Keratinocyte (primary cell): ENCODE measurements around the gene DENND4A. TPM values are rescaled to one million over a fixed set of nuclear protein-coding genes. Genes with fewer than 3 reads are reported as not detected.

ENCODE experiments used
- DNase-seq: peaks from one replicate; pipeline ENCODE4 v3.0.0-alpha.2; 2011; ENCODE audit warnings: low read depth, missing footprints, low spot score
- FAIRE-seq: peaks from 2 replicates; lab custom pipeline; 2011; peaks lifted over from hg19 to GRCh38; lab: Jason Lieb, UNC
- H2AFZ ChIP-seq: 2 replicates; pipeline ENCODE4 v1.6.0; 2012; ENCODE audit warnings: low read length, control low read depth, inconsistent platforms; ENCODE audit not compliant: control insufficient read depth
- H3K27ac ChIP-seq: 2 replicates; pipeline ENCODE4 v1.5.1; 2011; ENCODE audit warnings: low read length; ENCODE audit not compliant: control insufficient read depth, insufficient read depth
- H3K27me3 ChIP-seq: 3 replicates; pipeline ENCODE4 v1.6.0; 2011; ENCODE audit warnings: low read length; ENCODE audit not compliant: control insufficient read depth, insufficient read depth; ENCODE audit errors: extremely low read depth
- H3K36me3 ChIP-seq, 2 experiments: 2 replicates in 1 of 2; 3 replicates in 1 of 2; pipeline ENCODE4 v1.5.1; 2011; ENCODE audit warnings: low read length in 2 of 2, mild to moderate bottlenecking in 1 of 2; ENCODE audit not compliant: control insufficient read depth in 2 of 2, insufficient read depth in 2 of 2; ENCODE audit errors: extremely low read depth in 1 of 2
- H3K4me1 ChIP-seq: 3 replicates; pipeline ENCODE4 v1.5.1; 2011; ENCODE audit warnings: low read length; ENCODE audit not compliant: control insufficient read depth, insufficient read depth; ENCODE audit errors: extremely low read depth
- H3K4me2 ChIP-seq: 3 replicates; pipeline ENCODE4 v1.6.0; 2011; ENCODE audit warnings: low read depth, low read length; ENCODE audit not compliant: control insufficient read depth, insufficient read depth; ENCODE audit errors: extremely low read depth
- H3K4me3 ChIP-seq, 3 experiments: fragments of 200-600 bp in 1 of 3; sonication (generic) in 1 of 3; 2 replicates in 2 of 3; 3 replicates in 1 of 3; pipeline ENCODE4 v1.5.1; 2011 to 2016; ENCODE audit warnings: low read length in 3 of 3, mild to moderate bottlenecking in 3 of 3, control low read depth in 2 of 3, inconsistent platforms in 1 of 3, low read depth in 1 of 3, mixed read lengths in 1 of 3, mixed run types in 1 of 3, moderate library complexity in 1 of 3; ENCODE audit not compliant: control insufficient read depth in 2 of 3, insufficient read depth in 2 of 3; ENCODE audit errors: extremely low read depth in 1 of 3
- H3K79me2 ChIP-seq: 2 replicates; pipeline ENCODE4 v1.6.0; 2012; ENCODE audit warnings: low read length; ENCODE audit not compliant: control insufficient read depth, insufficient read depth
- H3K9ac ChIP-seq: 3 replicates; pipeline ENCODE4 v1.6.0; 2011; ENCODE audit warnings: low read length; ENCODE audit not compliant: control insufficient read depth, insufficient read depth; ENCODE audit errors: extremely low read depth
- H3K9me1 ChIP-seq: 3 replicates; pipeline ENCODE4 v1.6.0; 2011; ENCODE audit warnings: low read length; ENCODE audit not compliant: control insufficient read depth, insufficient read depth; ENCODE audit errors: extremely low read depth
- H3K9me3 ChIP-seq: 2 replicates; pipeline ENCODE4 v1.5.1; 2012; ENCODE audit warnings: low read depth, low read length; ENCODE audit not compliant: control insufficient read depth
- H4K20me1 ChIP-seq: 3 replicates; pipeline ENCODE4 v1.6.0; 2011; ENCODE audit warnings: low read length; ENCODE audit not compliant: control insufficient read depth, insufficient read depth; ENCODE audit errors: extremely low read depth
- EZH2 ChIP-seq: IDR thresholded peaks from one replicate; pipeline ENCODE4 v1.6.1; 2012; ENCODE audit warnings: inconsistent platforms, mild to moderate bottlenecking, low read length, moderate library complexity
- dilution Hi-C: fragments of 300-500 bp; cut with MboI; formaldehyde crosslinking; loops from one replicate; pipeline ENCODE4 v1.7.0; 2020; ENCODE audit warnings: low sequenced_read_pairs; ENCODE audit not compliant: extremely low pct_ligation_motif_present
- polyA plus RNA-seq, 5 experiments: library from polyadenylated mRNA; depleted of rRNA in 3 of 5; stranded (reverse) in 3 of 5; stranded (forward) in 1 of 5; unstranded in 1 of 5; fragments of >200 nt; gene quantifications; 1 replicate in 1 of 5; 2 replicates in 3 of 5; 3 replicates in 1 of 5; pipeline versions ENCODE4 v1.2.1 to v1.2.3, GENCODE V29; 2011 to 2012; ENCODE audit warnings: missing spikeins in 2 of 5, low read depth in 1 of 5, low replicate concordance in 1 of 5
- TF ChIP-seq, protein P1 (sequence below), 3 experiments: IDR thresholded peaks in 1 of 3; conservative IDR thresholded peaks in 1 of 3; optimal IDR thresholded peaks in 1 of 3; 2 replicates in 2 of 3; 3 replicates in 1 of 3; pipeline versions ENCODE3 to v1.5.1; 2011; ENCODE audit warnings: low read length in 3 of 3, mild to moderate bottlenecking in 3 of 3, moderate library complexity in 2 of 3, control low read depth in 1 of 3, inconsistent platforms in 1 of 3; ENCODE audit not compliant: insufficient read depth in 2 of 3; ENCODE audit errors: extremely low read depth in 1 of 3

The DENND4A gene
- polyA plus RNA-seq, 1 donor (not counting 4 experiments of a cell fraction or from before 2014, with no cell fraction given): 10.0 TPM

DNA sequence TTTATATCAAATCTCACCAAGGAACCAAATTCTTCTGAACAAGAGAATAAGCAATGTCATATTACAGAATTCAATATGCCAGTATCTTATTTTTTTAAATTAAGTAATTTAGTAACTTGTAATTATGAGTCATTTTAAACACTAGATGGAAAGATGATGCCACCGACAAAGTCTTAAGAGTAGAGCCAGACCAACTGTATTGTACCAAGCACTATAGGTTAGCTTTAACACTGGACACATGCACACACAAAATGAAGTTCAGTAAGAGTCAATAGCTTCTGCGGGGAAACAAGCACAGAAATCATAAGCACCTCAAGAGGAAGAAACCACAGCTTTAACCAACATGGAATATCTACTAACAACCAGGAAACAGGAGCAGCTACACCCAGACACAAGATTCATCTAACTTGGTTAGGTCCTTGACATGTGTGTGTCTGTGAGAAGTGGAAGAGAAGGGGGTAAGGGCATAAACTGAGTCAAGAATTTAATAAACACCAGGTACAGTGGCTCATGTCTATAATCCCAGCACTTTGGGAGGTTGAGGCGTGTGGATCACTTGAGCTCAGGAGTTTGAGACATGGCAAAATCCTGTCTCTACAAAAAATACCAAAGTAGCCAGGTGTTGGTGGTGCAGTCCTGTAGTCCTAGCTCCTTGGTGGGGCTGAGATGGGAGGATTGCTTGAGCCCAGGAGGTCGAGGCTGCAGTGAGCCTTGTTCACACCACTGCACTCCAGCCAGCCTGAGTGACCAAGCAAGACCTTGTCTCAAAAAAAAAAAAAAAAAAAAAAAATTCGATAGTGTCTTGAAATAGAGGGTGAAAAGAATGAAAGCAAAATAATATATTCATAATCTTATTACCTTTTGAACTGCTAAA is 28.9 kb downstream of the DENND4A start:
- Histone ChIP-seq H3K9me3 (no peaks in the 10 kb centered on the region), H4K20me1 (no peaks in the 10 kb centered on the region), H3K9ac (no peak overlapping the region), H3K27ac (no peak overlapping the region), H3K27me3 (no peaks in the 10 kb centered on the region), H2AFZ (no peak overlapping the region), H3K4me3 (no peak overlapping the region), H3K4me1 (no peaks in the 10 kb centered on the region), H3K9me1 (no peaks in the 10 kb centered on the region), H3K36me3 (no peaks in the 10 kb centered on the region), H3K4me2 (no peak overlapping the region), H3K79me2 (no peaks in the 10 kb centered on the region)
- DNase-seq (no peak), FAIRE-seq (no peak)
- dilution Hi-C loops: no loop called here
- no peak for TF ChIP-seq EZH2
- TF ChIP-seq, protein P1, sequence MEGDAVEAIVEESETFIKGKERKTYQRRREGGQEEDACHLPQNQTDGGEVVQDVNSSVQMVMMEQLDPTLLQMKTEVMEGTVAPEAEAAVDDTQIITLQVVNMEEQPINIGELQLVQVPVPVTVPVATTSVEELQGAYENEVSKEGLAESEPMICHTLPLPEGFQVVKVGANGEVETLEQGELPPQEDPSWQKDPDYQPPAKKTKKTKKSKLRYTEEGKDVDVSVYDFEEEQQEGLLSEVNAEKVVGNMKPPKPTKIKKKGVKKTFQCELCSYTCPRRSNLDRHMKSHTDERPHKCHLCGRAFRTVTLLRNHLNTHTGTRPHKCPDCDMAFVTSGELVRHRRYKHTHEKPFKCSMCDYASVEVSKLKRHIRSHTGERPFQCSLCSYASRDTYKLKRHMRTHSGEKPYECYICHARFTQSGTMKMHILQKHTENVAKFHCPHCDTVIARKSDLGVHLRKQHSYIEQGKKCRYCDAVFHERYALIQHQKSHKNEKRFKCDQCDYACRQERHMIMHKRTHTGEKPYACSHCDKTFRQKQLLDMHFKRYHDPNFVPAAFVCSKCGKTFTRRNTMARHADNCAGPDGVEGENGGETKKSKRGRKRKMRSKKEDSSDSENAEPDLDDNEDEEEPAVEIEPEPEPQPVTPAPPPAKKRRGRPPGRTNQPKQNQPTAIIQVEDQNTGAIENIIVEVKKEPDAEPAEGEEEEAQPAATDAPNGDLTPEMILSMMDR (optimal IDR thresholded peaks at IDR 0.05 in 1 of 3, IDR thresholded peaks at IDR 0.05 in 1 of 3, conservative IDR thresholded peaks at IDR 0.05 in 1 of 3; ENCODE audit: extremely low read depth in 1 of 3, insufficient read depth in 2 of 3, low read length in 3 of 3): no peak

DNA sequence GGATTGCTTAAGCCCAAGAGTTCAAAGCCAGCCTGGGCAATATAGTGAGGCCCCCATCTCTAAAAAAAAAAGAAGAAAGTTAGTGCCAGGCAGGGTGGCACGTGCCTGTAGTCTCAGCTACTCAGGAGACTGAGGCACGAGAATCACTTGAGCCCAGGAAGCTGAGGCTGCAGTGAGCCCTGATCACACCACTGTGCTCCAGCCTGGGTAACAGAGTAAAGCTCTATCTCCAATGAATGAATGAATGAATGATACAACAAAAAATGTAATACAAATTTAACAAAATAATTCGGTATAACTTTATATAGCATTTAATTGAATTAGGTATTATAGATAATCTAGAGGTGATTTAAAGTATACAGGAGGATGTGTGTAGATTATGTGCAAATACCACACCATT is 29.7 kb downstream of the DENND4A start:
- FAIRE-seq: no peak
- Histone ChIP-seq H3K9me3 (no peaks in the 10 kb centered on the region), H3K79me2 (no peaks in the 10 kb centered on the region), H3K9me1 (no peaks in the 10 kb centered on the region), H3K4me2 (no peak overlapping the region), H3K36me3 (no peaks in the 10 kb centered on the region), H2AFZ (no peak overlapping the region), H3K4me1 (no peaks in the 10 kb centered on the region), H3K4me3 (no peak overlapping the region), H4K20me1 (no peaks in the 10 kb centered on the region), H3K27me3 (no peaks in the 10 kb centered on the region), H3K9ac (no peak overlapping the region), H3K27ac (no peak overlapping the region)
- DNase-seq: no peak
- TF ChIP-seq, protein P1 (optimal IDR thresholded peaks at IDR 0.05 in 1 of 3, IDR thresholded peaks at IDR 0.05 in 1 of 3, conservative IDR thresholded peaks at IDR 0.05 in 1 of 3; ENCODE audit: extremely low read depth in 1 of 3, insufficient read depth in 2 of 3, low read length in 3 of 3): no peak
- no peak for TF ChIP-seq EZH2
- dilution Hi-C loops: no loop called here
